Kidney epithelial cell (primary cell): Measurements from ENCODE around the gene DYNC1I1. TPM values are rescaled to one million over a fixed set of nuclear protein-coding genes. Genes with fewer than 3 reads are reported as not detected.

Source experiments
- DNase-seq: peaks from one replicate; pipeline ENCODE4 v3.0.0-alpha.2; 2010; ENCODE audit warnings: low read depth
- H3K27me3 ChIP-seq: 2 replicates; pipeline ENCODE4 v1.6.0; 2011; ENCODE audit warnings: low read length; ENCODE audit not compliant: control insufficient read depth, insufficient read depth
- H3K36me3 ChIP-seq: 2 replicates; pipeline ENCODE4 v1.5.1; 2011; ENCODE audit warnings: low read length; ENCODE audit not compliant: control insufficient read depth, insufficient read depth
- H3K4me3 ChIP-seq: 2 replicates; pipeline ENCODE4 v1.5.1; 2011; ENCODE audit warnings: low read depth, mild to moderate bottlenecking, control low read depth, low read length
- CTCF ChIP-seq: IDR thresholded peaks from 2 replicates; pipeline ENCODE4 v1.5.1; 2011; ENCODE audit warnings: mild to moderate bottlenecking, moderate library complexity, low read length, control low read depth, inconsistent platforms; ENCODE audit not compliant: insufficient read depth, poor library complexity, severe bottlenecking
- total RNA-seq: library from RNA; depleted of rRNA; stranded (reverse); fragments of >200 nt; gene quantifications from 2 replicates; pipeline ENCODE4 v1.2.3, GENCODE V29; 2015

DYNC1I1 gene
- total RNA-seq, 1 donor from 2014 or later: 0.08 TPM

DNA sequence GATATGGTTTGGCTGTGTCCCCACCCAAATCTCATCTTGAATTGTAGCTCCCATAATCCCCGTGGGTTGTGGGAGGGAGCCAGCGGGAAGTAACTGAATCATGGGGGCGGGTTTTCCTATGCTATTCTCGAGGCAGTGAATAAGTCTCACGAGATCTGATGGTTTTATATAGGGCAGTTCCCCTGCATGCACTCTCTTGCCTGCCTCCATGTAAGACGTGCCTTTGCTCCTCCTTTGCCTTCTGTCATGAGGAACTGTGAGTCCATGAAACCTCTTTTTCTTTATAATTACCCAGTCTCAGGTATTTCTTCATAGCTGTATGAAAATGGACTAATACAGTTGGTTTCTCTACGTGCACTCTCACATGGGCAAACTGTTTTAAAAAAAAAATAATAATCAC lies 341.8 kb downstream of the DYNC1I1 start:
- H3K27me3 ChIP-seq: no peaks in the 10 kb centered on the region
- H3K36me3 ChIP-seq: peaks cover 1% of the 10 kb centered on the region
- no peak overlapping the region for H3K4me3 ChIP-seq
- no peak for TF ChIP-seq CTCF
- DNase-seq: no peak

- no peak for DNase-seq
- H3K27me3 ChIP-seq: no peaks in the 10 kb centered on the region
- no peak for TF ChIP-seq CTCF
- peaks cover 1% of the 10 kb centered on the region for H3K36me3 ChIP-seq
- no peak overlapping the region for H3K4me3 ChIP-seq
Observed at GRCh38 chr7:96116173-96116572, 343.8 kb downstream of the DYNC1I1 start.

DNA sequence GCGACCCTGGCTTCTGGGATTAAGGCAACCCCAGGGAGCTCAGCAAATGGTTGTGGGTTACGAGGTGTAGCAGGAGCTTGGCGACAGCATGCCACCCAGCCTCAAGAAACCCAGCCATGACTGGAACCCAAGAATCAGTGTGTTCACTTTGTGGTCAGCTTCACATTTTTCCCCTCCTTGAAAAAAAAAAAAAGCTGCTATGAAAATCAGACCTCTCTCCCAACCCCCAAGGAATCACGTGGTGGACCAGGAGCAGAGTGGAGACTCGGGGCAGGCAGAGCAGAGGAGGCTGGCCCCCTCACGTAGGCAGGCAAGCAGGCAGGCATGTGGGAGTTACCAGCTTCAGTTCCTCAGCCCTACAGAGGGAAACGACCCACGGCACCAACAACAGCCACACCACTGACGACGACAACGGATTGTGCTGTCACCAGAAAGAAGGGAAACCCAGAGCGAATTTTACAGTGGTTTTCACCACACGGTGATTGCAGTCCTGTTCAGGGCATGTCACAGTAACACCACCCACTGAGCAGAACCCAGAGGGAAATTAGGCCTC lies 346.2 kb downstream of the DYNC1I1 start:
- no peak for TF ChIP-seq CTCF
- no peaks in the 10 kb centered on the region for H3K27me3 ChIP-seq
- H3K4me3 ChIP-seq: no peak overlapping the region
- H3K36me3 ChIP-seq: peaks cover 1% of the 10 kb centered on the region
- no peak for DNase-seq

DNA sequence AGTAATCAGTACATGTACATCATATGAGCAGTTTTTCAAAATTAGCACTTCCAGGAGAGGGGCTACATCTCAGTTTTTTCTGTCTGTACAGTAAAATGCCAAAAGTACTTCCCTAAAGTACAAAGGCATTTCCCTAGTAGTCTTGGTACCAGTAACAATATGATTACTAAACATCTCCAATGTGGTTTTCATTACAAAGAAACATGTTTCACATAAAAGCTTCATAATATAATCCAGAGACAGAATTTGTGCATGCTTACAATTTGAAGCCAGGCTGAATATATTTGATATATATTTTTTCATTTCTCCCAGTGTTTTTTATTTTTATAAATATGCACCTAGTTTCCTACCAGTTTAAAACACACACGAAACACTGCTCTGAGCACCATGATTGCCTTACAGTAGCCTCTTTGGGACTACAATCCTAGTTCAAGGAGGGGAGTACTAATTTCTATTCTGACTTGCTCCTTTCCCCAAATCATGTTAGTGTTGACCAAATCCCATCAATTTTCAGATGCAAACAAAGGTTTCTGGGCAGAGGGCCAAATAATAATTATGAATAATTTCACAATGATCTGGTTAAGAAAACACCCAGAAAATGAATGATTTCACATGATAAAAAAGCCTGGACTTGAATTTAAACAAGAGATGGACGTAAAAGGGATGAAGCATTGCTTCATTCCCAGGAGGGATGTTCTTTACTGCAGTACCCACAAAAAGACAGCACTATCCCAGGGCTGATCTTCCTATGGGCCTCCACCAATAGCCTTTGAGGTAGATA lies 348.3 kb downstream of the DYNC1I1 start:
- Histone ChIP-seq H3K4me3 (no peak overlapping the region), H3K27me3 (no peaks in the 10 kb centered on the region), H3K36me3 (peaks cover 1% of the 10 kb centered on the region)
- no peak for TF ChIP-seq CTCF
- no peak for DNase-seq

GRCh38 chr7:96121752-96122151 lies 349.4 kb downstream of the DYNC1I1 start:
- no peak overlapping the region for H3K4me3 ChIP-seq
- no peaks in the 10 kb centered on the region for H3K27me3 ChIP-seq
- no peak for TF ChIP-seq CTCF
- H3K36me3 ChIP-seq: peaks cover 1% of the 10 kb centered on the region
- no peak for DNase-seq
